ENCODE measurements around the gene NISCH.
A peak's percentile ranks its signal among the peaks of the same experiment; 100 is the strongest.

DNA sequence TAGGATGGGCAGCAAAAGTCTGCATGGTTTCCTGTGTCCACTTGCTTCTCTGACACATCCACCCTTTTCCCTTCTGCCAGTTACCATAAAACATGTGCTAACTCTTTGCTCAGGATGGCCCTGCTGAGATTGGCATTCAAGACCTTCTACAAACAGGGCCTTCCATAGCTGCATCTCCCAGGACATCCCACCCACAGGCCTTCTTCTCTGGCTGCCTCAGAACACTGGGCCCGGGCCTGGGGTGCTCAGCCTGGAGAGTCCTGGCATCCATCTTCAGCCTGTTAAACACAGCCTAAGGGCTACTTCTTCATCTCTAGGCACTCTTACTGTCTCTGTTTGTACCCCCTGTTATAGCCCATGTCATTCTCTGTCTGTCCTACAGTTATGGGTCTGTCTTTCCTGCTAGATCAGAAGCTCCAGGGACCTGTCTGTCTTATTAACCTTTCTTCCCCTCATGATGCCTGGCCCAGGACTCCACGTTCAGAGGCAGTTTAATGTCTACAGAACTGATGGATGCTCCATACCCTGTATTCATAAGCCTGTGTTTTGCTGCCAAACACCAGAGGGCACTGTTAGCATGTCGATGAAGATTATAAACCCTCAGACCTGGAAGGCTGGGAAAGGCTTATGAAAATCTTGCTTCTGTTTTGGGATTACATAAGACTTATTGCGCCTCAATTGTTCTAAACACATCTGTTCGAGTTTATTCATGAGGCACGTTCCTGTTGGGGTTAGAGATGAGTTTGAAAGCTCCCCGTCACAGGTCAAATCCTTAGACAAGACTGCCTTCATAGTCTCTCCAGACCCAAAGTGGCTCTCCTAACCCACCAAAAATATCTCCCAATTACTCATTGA lies 27.0 kb upstream of the NISCH start:
- peak; percentile 72 for TF ChIP-seq CTCF (IDR thresholded peaks at IDR 0.05; ENCODE audit: insufficient read depth, low read length)
- no peak for TF ChIP-seq GABPA (IDR thresholded peaks at IDR 0.05; ENCODE audit: low read depth)

All from HL-60 (cell line).